ENCODE measurements around the gene SRBD1.

Gene SRBD1

GRCh38 chr2:45634223-45634622 is 23.2 kb upstream of the SRBD1 start:
- no peak for FAIRE-seq

DNA sequence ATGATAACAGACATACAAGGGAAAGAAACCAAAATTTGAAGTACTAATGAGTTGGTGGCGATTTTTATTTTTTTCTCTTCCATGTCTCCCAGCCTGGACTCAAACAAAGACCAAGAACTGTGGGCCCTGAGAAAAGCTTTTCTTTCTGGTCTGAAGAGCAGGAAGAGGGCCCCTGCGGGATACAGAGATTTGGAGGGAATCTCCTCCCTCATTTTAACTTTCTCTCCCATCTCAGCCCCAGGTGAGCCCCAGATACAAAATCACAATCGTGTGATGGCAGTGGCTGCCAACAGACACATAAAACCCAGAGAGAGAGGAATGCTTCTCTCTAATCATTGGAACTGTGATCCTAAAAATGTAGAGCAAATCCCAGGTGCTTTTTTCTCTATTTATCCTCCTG is 20.9 kb upstream of the SRBD1 start:
- no peak for FAIRE-seq

- no peak for FAIRE-seq
Measured at GRCh38 chr2:45631319-45631718, 20.3 kb upstream of the SRBD1 start.

GRCh38 chr2:45629971-45630370 is 18.9 kb upstream of the SRBD1 start:
- FAIRE-seq = no peak

GRCh38 chr2:45627911-45628310 is 16.8 kb upstream of the SRBD1 start:
- FAIRE-seq = no peak

GRCh38 chr2:45626387-45627221 is 15.5 kb upstream of the SRBD1 start:
- FAIRE-seq = no peak

DNA sequence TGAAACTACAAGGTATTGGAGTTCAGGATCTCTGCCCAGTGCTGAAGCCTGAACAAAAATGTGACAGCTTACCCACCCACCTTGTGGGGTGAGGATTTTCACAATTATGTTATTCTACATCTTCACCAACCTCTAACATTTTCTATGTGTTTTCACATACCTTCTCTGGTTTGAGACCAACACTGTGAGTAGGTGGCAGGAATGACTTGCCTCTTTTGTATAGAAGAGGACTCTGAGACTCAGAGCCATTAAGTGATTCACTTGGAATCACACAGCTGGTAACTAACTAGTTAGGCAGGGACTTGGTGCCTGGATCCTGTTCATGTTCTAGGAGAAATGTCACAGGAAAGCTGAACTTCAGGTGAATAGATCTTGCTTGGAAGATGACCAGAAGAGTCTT is 14.8 kb upstream of the SRBD1 start:
- FAIRE-seq = no peak

DNA sequence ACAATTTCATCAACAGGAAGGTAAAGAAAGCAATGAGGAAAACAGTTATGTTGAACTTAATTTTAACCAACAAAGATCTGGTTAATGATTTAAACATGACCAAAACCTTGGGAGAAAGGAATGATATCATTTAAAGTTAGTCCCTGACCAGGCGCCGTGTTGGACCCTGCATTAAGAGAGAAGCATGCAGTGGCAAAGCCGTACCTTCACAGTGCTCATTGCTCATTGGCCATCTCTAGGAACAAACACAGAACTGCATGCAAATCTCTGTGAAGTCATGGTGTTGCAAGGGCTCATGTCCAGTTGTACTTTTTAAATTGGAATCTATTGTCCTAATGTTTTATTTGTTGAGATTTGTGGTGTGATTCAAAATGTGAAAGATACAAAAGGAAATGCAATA is 12.0 kb upstream of the SRBD1 start:
- no peak for FAIRE-seq

DNA sequence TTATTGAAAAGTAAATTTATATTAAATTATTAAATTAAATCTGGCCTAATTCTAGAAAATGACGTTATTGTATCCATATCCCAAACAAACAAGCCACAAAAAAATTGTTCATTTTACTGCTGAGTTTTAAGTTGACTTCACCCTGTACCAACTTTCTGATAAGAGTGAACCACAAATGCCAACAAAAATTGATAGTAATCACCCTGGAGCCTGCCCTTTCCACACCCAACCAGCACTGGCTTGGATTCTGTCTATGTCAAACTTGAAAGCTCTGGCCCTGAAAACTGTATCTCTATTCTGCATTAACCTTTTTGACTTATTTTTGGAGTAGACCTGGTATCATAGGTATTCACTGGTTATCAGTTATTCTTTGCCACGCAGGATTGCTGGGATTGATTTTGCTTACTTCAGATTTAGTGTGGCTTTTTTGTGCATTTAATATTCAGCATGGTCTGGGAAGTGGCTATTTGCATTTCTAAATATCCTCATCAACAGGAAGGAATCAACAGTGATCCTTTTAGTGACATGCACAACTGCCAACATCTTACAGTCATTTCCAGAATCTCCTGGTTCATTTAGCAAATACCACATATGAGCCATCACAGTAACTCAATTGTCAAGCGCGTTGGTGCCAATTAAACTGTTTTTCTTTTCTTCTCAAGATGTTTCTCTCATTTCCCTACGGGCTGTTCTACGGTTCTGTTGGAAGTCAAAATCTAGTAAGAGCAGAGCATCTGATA is 11.4 kb upstream of the SRBD1 start:
- no peak for FAIRE-seq

GRCh38 chr2:45617496-45617895 is 6.4 kb upstream of the SRBD1 start:
- no peak for FAIRE-seq

DNA sequence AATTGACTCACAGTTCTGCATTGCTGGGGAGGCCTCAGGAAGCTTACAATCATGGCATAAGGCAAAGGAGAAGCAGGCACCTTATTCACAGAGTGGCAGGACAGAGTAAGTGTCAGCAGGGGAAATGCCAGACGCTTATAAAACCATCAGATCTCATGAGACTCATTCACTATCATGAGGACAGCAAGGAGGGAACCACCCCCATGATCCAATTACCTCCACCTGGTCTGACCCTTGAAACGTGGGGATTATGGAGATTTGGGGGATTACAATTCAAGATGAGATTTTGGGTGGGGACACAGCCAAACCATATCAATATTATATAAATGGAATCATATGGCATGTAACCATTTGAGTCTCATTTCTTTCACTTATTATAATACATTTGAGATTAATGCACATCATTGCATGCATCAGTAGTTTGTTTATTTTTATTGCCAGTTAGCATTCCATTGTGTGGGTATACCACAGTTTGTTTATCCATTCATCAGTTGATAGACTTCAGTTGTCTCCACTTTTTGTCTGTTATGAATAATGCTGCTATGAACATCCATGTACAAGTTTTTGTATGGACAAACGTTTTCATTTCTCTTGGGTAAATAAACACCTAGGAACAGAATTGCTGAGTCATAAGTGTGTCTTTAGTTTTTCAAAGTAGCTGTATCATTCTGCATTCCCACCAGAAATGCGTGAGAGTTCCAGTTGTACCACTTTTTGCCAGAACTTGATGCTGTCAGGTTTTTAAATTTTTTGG is 5.8 kb upstream of the SRBD1 start:
- FAIRE-seq = no peak

DNA sequence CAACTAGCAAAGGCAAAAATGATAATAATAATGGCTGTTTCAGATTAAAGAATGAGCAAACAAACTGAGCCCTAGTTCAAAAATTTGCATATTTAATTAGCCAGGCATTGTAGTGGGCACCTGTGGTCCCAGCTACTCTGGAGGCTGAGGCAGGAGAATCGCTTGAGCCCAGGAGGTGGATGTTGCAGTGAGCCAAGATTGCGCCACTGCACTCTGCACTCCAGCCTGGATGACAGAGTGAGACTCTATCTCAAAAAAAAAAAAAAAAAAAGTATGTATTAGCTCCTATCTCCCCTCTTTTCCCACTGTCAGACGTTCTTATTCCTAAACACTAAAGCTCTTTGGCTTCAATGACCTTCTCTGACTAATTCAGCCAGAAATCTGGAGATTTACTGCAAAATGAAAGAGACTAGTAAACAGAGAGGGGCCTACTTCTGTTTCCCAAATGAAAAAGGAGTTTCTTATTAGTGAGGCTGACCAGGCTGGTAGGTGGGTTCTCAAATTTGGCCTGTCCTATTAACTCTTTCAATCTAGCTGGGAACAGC is 3.9 kb upstream of the SRBD1 start:
- no peak for FAIRE-seq

DNA sequence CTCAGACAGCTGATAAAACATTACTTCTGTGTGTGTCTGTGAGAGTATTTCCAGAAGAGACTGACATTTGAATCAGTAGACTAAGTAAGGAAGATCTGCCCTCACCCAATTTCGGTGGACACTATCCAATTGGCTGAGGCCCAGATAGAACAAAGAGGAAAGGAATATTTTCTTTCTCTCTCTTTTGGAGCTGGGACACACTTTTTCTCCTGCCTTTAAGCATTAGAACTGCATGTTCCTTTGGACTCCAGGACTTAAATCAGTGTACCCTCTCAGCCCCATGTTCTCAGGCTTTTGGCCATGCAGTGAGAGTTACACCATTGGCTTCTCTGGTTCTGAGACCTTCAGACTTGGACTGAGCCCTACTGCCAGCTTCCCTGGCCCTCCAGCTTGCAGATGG is 3.3 kb upstream of the SRBD1 start:
- no peak for FAIRE-seq

DNA sequence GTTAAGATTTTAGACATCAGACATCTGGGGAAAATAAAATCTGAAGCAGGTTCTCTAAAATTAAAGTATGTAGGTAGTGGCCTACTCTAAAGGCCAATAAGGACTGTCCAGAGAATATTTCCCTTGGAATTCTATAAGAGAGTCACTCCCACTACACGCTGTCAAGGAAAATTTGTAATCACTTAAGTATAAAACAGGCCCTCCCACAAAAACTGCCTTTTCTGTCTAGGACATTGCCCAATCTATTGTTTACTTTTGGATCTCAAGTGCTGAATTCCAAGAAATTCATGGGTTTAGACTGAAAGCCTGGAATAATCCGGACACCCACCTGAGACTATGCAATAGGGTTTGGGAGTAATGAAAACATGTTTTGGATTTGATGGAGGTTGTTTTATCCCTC is 1.7 kb upstream of the SRBD1 start:
- FAIRE-seq = no peak

GRCh38 chr2:45612285-45612684 is 1.2 kb upstream of the SRBD1 start:
- no peak for FAIRE-seq

GRCh38 chr2:45610281-45611019 is 617 bp downstream of the SRBD1 start:
- FAIRE-seq = no peak

- FAIRE-seq = peak; percentile 65
Measured at GRCh38 chr2:45607701-45608100, 3.4 kb downstream of the SRBD1 start.

DNA sequence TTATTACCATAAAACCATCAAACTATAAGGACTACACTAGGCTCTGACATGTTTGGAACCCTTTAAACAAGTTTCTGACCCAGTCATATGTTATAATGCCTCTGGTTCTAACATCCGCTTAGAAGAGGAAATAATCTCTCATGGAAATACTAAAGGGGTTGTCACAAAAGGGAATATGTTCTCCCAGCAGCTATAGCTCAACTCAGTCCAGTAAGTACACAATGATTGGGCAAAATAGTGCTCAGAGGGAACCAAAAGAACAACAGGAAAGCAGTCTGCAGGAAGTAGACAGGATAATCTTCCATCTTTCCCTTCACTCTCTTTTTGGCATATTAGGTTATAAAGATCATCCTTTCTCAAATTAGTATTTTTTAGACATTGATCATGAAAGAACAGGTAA is 4.3 kb downstream of the SRBD1 start:
- FAIRE-seq = no peak

DNA sequence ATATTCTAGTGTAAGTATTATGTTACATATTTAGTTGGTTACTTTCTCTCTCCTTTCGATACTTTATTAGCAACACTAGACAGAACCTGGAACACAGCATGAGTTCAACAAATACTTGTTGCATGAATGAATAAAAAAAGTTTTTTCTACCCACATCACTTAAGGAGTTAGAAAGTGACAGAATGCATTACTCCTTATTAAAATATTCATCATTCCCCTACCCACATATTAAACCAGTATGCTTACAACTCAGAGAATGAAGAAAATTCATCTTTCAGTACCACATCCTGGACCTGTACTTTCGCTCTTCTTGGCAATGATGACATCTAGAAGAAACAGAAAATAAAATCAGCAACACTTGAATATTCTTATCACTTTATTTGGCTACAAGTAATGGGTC is 6.0 kb downstream of the SRBD1 start:
- FAIRE-seq = no peak

- FAIRE-seq = no peak
Measured at GRCh38 chr2:45602624-45603023, 8.4 kb downstream of the SRBD1 start.

DNA sequence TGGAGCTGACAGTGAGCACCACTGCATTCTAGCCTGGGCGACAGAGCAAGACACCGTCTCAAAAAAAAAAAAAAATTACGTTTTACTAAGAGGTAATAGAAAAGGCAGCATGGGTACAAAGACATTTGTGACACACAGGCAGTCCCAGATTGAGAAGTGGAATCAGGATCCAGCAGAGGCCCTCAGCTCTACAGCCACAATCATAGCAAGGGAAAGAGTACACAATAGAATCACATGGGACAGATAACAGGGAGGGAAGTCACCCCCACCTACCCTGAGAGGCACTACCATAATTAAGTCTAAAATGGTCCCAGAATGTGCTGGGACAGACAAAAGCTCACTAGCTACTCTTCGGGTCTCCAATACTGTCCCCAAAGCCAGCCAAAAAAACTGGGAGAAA is 12.5 kb downstream of the SRBD1 start:
- FAIRE-seq = no peak

DNA sequence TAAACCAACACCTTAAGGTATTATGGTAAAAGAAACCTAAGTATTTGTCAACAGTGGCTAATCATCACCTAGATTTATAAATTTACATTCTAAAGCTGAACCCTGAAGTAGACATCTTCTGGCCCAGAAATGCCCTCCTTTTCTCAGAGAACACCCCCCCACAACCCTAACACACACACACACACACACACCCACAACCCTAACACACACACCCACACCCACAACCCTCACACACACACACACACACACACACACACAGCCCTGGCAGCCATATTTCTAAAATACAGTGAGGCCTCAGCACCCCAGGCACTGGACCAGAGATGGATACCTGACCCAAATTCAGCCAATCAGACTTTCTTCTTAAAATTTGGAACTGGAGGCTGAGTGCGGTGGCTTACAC is 14.3 kb downstream of the SRBD1 start:
- FAIRE-seq = no peak
